IMR-90 (cell line): ENCODE measurements around the gene PLPP4. TPM values are rescaled to one million over a fixed set of nuclear protein-coding genes. Genes with fewer than 3 reads are reported as not detected.

Experiments
- ATAC-seq: fragments of 200-7000 bp; cut with Tn5 transposase; 2 replicates; pipeline ENCODE4 v1.9.1; 2020; ENCODE audit warnings: low read depth, mild to moderate bottlenecking, moderate library complexity
- BruUV-seq: library from RNA; stranded (reverse); fragments of 400-500 nt; replicated peaks from 2 replicates; lab custom pipeline; 2021; lab: Mats Ljungman, UMichigan
- CTCF ChIA-PET: fragments of 300-600 bp; formaldehyde crosslinking; extraction: SDS; loops from one replicate; lab custom pipeline; 2021; ENCODE audit warnings: antibody characterized with exemption; lab: Yijun Ruan, JAX
- POLR2A ChIA-PET: fragments of 300-600 bp; sonication (Branson Sonifier 250); formaldehyde crosslinking; loops from one replicate; lab custom pipeline; 2022; ENCODE audit warnings: antibody characterized with exemption; ENCODE audit not compliant: unreplicated experiment; lab: Charles Lee
- DNase-seq: peaks from one replicate; pipeline ENCODE4 v3.0.0; 2013
- H2AFZ ChIP-seq: replicated peaks from 2 replicates; pipeline ENCODE3; 2013; ENCODE audit warnings: low read length, mild to moderate bottlenecking; ENCODE audit not compliant: poor library complexity
- H2AK5ac ChIP-seq: 2 replicates; pipeline ENCODE4 v1.6.1; 2013; ENCODE audit warnings: low read depth, low read length, inconsistent platforms
- H2AK9ac ChIP-seq: replicated peaks from 2 replicates; pipeline ENCODE3; 2013; ENCODE audit warnings: mild to moderate bottlenecking, low read depth, low read length, moderate library complexity; ENCODE audit not compliant: poor library complexity
- H2BK120ac ChIP-seq: 2 replicates; pipeline ENCODE4 v1.6.1; 2013; ENCODE audit warnings: low read depth, low read length, inconsistent platforms
- H2BK15ac ChIP-seq: 3 replicates; pipeline ENCODE4 v1.6.1; 2013; ENCODE audit warnings: low read depth, low read length, inconsistent platforms
- H2BK20ac ChIP-seq: 2 replicates; pipeline ENCODE4 v1.6.1; 2013; ENCODE audit warnings: low read depth, mild to moderate bottlenecking, inconsistent platforms, low read length, moderate library complexity
- H2BK5ac ChIP-seq: 2 replicates; pipeline ENCODE4 v1.6.1; 2013; ENCODE audit warnings: mild to moderate bottlenecking, low read depth, low read length, inconsistent platforms; ENCODE audit not compliant: poor library complexity, severe bottlenecking
- H3K14ac ChIP-seq: replicated peaks from 2 replicates; pipeline ENCODE4 v1.6.1; 2013; ENCODE audit warnings: low read depth, low read length, inconsistent platforms
- H3K18ac ChIP-seq: 2 replicates; pipeline ENCODE4 v1.6.1; 2013; ENCODE audit warnings: low read depth, low read length, control low read depth
- H3K23ac ChIP-seq: 2 replicates; pipeline ENCODE4 v1.6.1; 2013; ENCODE audit warnings: low read depth, low read length, inconsistent platforms
- H3K27ac ChIP-seq: 2 replicates; pipeline ENCODE4 v1.5.1; 2013; ENCODE audit warnings: mild to moderate bottlenecking, control low read depth, low read length; ENCODE audit not compliant: insufficient read depth
- H3K27me3 ChIP-seq: 2 replicates; pipeline ENCODE4 v1.6.1; 2013; ENCODE audit warnings: low read length; ENCODE audit not compliant: control insufficient read depth, insufficient read depth
- H3K36me3 ChIP-seq: 2 replicates; pipeline ENCODE4 v1.6.1; 2013; ENCODE audit warnings: low read length, mixed read lengths; ENCODE audit not compliant: control insufficient read depth, insufficient read depth
- H3K4ac ChIP-seq: 2 replicates; pipeline ENCODE4 v1.6.1; 2013; ENCODE audit warnings: low read depth, low read length, inconsistent platforms
- H3K4me1 ChIP-seq: 2 replicates; pipeline ENCODE4 v1.6.1; 2013; ENCODE audit warnings: low read length, mixed read lengths; ENCODE audit not compliant: control insufficient read depth, insufficient read depth
- H3K4me2 ChIP-seq: 2 replicates; pipeline ENCODE4 v1.6.1; 2013; ENCODE audit warnings: low read depth, mild to moderate bottlenecking, control low read depth, low read length, moderate library complexity
- H3K4me3 ChIP-seq: 2 replicates; pipeline ENCODE4 v1.5.1; 2013; ENCODE audit warnings: low read depth, mild to moderate bottlenecking, control low read depth, low read length, moderate library complexity; ENCODE audit not compliant: insufficient read depth
- H3K56ac ChIP-seq: 2 replicates; pipeline ENCODE4 v1.6.1; 2013; ENCODE audit warnings: low read length, inconsistent platforms; ENCODE audit not compliant: insufficient read depth; ENCODE audit errors: extremely low read depth
- H3K79me1 ChIP-seq, 2 experiments: 2 replicates each; pipeline ENCODE4 v1.6.1; 2013; ENCODE audit warnings: low read length in 2 of 2, inconsistent platforms in 1 of 2, low read depth in 1 of 2
- H3K9ac ChIP-seq: 2 replicates; pipeline ENCODE4 v1.6.1; 2013; ENCODE audit warnings: low read depth, low read length, control low read depth
- H3K9me1 ChIP-seq: 2 replicates; pipeline ENCODE4 v1.6.1; 2013; ENCODE audit warnings: low read length, inconsistent platforms; ENCODE audit not compliant: insufficient read depth
- H3K9me3 ChIP-seq: 2 replicates; pipeline ENCODE4 v1.6.1; 2013; ENCODE audit warnings: low read length; ENCODE audit not compliant: control insufficient read depth, insufficient read depth
- H4K20me1 ChIP-seq: 2 replicates; pipeline ENCODE4 v1.6.1; 2013; ENCODE audit warnings: low read length, inconsistent platforms; ENCODE audit not compliant: insufficient read depth
- H4K5ac ChIP-seq: 2 replicates; pipeline ENCODE4 v1.6.1; 2013; ENCODE audit warnings: mild to moderate bottlenecking, low read depth, low read length, control low read depth
- H4K8ac ChIP-seq, 2 experiments: 2 replicates each; pipeline ENCODE4 v1.6.1; 2013; ENCODE audit warnings: low read depth in 2 of 2, low read length in 2 of 2, control low read depth in 1 of 2, inconsistent platforms in 1 of 2
- H4K91ac ChIP-seq: 2 replicates; pipeline ENCODE4 v1.6.1; 2013; ENCODE audit warnings: low read depth, low read length, inconsistent platforms; ENCODE audit not compliant: insufficient read depth
- BHLHE40 ChIP-seq: fragments of 150-350 bp; IDR thresholded peaks from 2 replicates; pipeline ENCODE4 v1.6.1; 2016; ENCODE audit warnings: mild to moderate bottlenecking, low read depth, low read length
- CEBPB ChIP-seq: IDR thresholded peaks from 2 replicates; pipeline ENCODE4 v1.6.1; 2012; ENCODE audit warnings: low read depth, low read length, improper control_type of control experiment
- MAFK ChIP-seq: IDR thresholded peaks from 2 replicates; pipeline ENCODE4 v1.6.1; 2012; ENCODE audit warnings: low read depth, low read length, improper control_type of control experiment
- MXI1 ChIP-seq: IDR thresholded peaks from 2 replicates; pipeline ENCODE4 v1.6.1; 2012; ENCODE audit warnings: low read depth, mild to moderate bottlenecking, low read length, moderate library complexity, borderline replicate concordance
- NFE2L2 ChIP-seq: fragments of 150-350 bp; IDR thresholded peaks from 2 replicates; pipeline ENCODE4 v1.6.1; 2016; ENCODE audit warnings: low read depth, mild to moderate bottlenecking, low read length
- POLR2A ChIP-seq: IDR thresholded peaks from 2 replicates; pipeline ENCODE4 v1.6.1; 2012; ENCODE audit warnings: mild to moderate bottlenecking, low read depth, low read length
- RAD21 ChIP-seq: IDR thresholded peaks from 2 replicates; pipeline ENCODE4 v1.6.1; 2012; ENCODE audit warnings: low read length, improper control_type of control experiment
- RCOR1 ChIP-seq: IDR thresholded peaks from 2 replicates; pipeline ENCODE4 v1.6.1; 2012; ENCODE audit warnings: mild to moderate bottlenecking, low read length, improper control_type of control experiment; ENCODE audit not compliant: insufficient replicate concordance
- SMC3 ChIP-seq: fragments of 150-350 bp; IDR thresholded peaks from 2 replicates; pipeline ENCODE4 v1.6.1; 2016; ENCODE audit warnings: low read depth, mild to moderate bottlenecking, antibody characterized with exemption, low read length, moderate library complexity
- WGBS, 2 experiments: methylation state at CpG; one replicate each; pipeline versions ENCODE4 v1.1.5 to v1.1.7; 2013; ENCODE audit warnings: missing lambda C conversion rate in 2 of 2; ENCODE audit not compliant: insufficient read length in 1 of 2; ENCODE audit errors: extremely low coverage in 2 of 2; 5-methylcytosine and 5-hydroxymethylcytosine counted together
- dilution Hi-C: fragments of 300-500 bp; cut with HindIII; formaldehyde crosslinking; loops from one replicate; pipeline ENCODE4 v1.14.3; 2018; ENCODE audit warnings: low sequenced_read_pairs; ENCODE audit not compliant: unreplicated experiment
- in situ Hi-C: fragments of 300-500 bp; cut with MboI; formaldehyde crosslinking; loops from 3 replicates; pipeline ENCODE4 v1.14.3; 2019; ENCODE audit warnings: low sequenced_read_pairs, inconsistent platforms, mixed read lengths
- intact Hi-C: fragments of 100-400 bp; cut with micrococcal nuclease; formaldehyde crosslinking; loops from 2 replicates; pipeline ENCODE4 v1.10.0; 2022
- polyA plus RNA-seq, 3 experiments: library from polyadenylated mRNA; depleted of rRNA; stranded (reverse); fragments of >200 nt; gene quantifications; 2 replicates each; pipeline ENCODE4 v1.2.3, GENCODE V29; 2012; ENCODE audit warnings: low replicate concordance in 1 of 3
- total RNA-seq: library from RNA; depleted of rRNA; stranded (reverse); fragments of >200 nt; gene quantifications from 2 replicates; pipeline ENCODE4 v1.2.3, GENCODE V29; 2012
- TF ChIP-seq, protein P1 (sequence below): fragments of 150-350 bp; IDR thresholded peaks from 2 replicates; pipeline ENCODE4 v1.6.1; 2017; ENCODE audit warnings: mild to moderate bottlenecking, antibody characterized with exemption, low read length, low read depth
- TF ChIP-seq, protein P2 (sequence below): conservative IDR thresholded peaks from 2 replicates; pipeline ENCODE4 v1.5.1; 2012; ENCODE audit warnings: mild to moderate bottlenecking, low read depth, low read length, improper control_type of control experiment
- TF ChIP-seq, protein P3 (sequence below): fragments of 150-350 bp; IDR thresholded peaks from 2 replicates; pipeline ENCODE4 v1.6.1; 2016; ENCODE audit warnings: low read depth, mild to moderate bottlenecking, low read length, moderate library complexity, borderline replicate concordance

The PLPP4 gene
- total and polyA plus RNA-seq, 2 of the 4 experiments (the other 2 are of a cell fraction), result 0.18 to 0.60 TPM

DNA sequence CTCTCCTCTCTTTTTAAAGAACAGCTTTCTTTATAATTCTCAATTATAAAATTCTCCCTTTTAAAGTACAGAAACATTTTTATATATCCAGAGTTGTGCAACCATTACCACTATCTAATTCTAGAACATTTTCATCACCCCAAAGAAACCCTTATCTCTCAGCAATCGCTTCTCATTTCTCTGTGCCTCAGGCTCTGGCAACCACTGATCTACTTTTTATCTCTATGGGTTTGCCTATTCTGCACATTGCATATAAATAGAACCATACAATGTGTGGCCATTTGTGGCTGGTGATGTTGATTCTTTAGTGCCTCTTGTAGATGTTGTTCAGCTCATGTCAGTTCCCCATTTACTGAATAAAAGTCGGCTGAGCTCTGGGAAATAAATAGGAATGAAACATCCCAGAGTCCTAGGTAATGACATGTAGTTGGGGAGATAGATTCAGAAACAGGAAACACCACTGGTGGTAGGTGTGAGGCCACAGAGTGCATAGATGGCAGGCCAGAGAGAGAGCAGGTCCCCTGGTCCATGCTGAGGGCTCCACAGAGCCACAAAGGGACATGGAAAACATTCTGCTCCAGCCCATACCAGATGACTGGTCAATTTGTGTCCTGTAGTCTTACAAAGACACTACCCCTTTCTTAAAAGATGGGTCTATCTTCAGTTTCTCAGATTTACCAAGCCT lies 126.5 kb downstream of the PLPP4 start:
- no peak overlapping the region for H3K56ac ChIP-seq
- no peak overlapping the region for H3K14ac ChIP-seq
- H3K27me3 ChIP-seq, result no peaks in the 10 kb centered on the region
- H3K79me1 ChIP-seq, result no peaks in the 10 kb centered on the region
- H2AFZ ChIP-seq, result no peak overlapping the region
- in situ Hi-C loops (no loop called here), intact Hi-C loops (no loop called here), dilution Hi-C loops (no loop called here)
- H2BK15ac ChIP-seq, result no peak overlapping the region
- no peak overlapping the region for H2BK5ac ChIP-seq
- WGBS, 2 experiments, result 17% methylated on average over 1 of the region's 2 CpGs; no CpG with 5 or more reads in 1 of the 2 experiments
- H3K27ac ChIP-seq, result no peak overlapping the region
- ChIA-PET CTCF (no interaction called here), POLR2A (no interaction called here)
- DNase-seq (no peak), ATAC-seq (no peak)
- no peak overlapping the region for H3K4ac ChIP-seq
- no peak overlapping the region for H3K4me3 ChIP-seq
- H2AK9ac ChIP-seq, result no peak overlapping the region
- TF ChIP-seq RCOR1, result no peak
- TF ChIP-seq MXI1, result no peak
- TF ChIP-seq, protein P1, sequence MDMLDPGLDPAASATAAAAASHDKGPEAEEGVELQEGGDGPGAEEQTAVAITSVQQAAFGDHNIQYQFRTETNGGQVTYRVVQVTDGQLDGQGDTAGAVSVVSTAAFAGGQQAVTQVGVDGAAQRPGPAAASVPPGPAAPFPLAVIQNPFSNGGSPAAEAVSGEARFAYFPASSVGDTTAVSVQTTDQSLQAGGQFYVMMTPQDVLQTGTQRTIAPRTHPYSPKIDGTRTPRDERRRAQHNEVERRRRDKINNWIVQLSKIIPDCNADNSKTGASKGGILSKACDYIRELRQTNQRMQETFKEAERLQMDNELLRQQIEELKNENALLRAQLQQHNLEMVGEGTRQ, result no peak
- no peak for TF ChIP-seq NFE2L2
- TF ChIP-seq CEBPB, result no peak
- TF ChIP-seq SMC3, result no peak
- TF ChIP-seq, protein P2, sequence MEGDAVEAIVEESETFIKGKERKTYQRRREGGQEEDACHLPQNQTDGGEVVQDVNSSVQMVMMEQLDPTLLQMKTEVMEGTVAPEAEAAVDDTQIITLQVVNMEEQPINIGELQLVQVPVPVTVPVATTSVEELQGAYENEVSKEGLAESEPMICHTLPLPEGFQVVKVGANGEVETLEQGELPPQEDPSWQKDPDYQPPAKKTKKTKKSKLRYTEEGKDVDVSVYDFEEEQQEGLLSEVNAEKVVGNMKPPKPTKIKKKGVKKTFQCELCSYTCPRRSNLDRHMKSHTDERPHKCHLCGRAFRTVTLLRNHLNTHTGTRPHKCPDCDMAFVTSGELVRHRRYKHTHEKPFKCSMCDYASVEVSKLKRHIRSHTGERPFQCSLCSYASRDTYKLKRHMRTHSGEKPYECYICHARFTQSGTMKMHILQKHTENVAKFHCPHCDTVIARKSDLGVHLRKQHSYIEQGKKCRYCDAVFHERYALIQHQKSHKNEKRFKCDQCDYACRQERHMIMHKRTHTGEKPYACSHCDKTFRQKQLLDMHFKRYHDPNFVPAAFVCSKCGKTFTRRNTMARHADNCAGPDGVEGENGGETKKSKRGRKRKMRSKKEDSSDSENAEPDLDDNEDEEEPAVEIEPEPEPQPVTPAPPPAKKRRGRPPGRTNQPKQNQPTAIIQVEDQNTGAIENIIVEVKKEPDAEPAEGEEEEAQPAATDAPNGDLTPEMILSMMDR, result no peak
- no peak for TF ChIP-seq MAFK
- no peak for TF ChIP-seq RAD21
- no peak for TF ChIP-seq BHLHE40
- TF ChIP-seq POLR2A, result no peak
- TF ChIP-seq, protein P3, sequence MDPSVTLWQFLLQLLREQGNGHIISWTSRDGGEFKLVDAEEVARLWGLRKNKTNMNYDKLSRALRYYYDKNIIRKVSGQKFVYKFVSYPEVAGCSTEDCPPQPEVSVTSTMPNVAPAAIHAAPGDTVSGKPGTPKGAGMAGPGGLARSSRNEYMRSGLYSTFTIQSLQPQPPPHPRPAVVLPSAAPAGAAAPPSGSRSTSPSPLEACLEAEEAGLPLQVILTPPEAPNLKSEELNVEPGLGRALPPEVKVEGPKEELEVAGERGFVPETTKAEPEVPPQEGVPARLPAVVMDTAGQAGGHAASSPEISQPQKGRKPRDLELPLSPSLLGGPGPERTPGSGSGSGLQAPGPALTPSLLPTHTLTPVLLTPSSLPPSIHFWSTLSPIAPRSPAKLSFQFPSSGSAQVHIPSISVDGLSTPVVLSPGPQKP, result no peak
- H4K20me1 ChIP-seq, result no peaks in the 10 kb centered on the region
- H3K36me3 ChIP-seq, result no peaks in the 10 kb centered on the region
- no peaks in the 10 kb centered on the region for H3K9me1 ChIP-seq
- H3K9me3 ChIP-seq, result peaks cover 24% of the 10 kb centered on the region
- BruUV-seq, result no TSS peak
- H3K4me2 ChIP-seq, result no peak overlapping the region
- no peaks in the 10 kb centered on the region for H3K4me1 ChIP-seq
- H2AK5ac ChIP-seq, result no peak overlapping the region
- no peak overlapping the region for H4K5ac ChIP-seq
- no peak overlapping the region for H4K8ac ChIP-seq
- H4K91ac ChIP-seq, result no peak overlapping the region
- no peak overlapping the region for H3K9ac ChIP-seq
- no peak overlapping the region for H2BK120ac ChIP-seq
- H3K18ac ChIP-seq, result no peak overlapping the region
- no peak overlapping the region for H3K23ac ChIP-seq
- no peak overlapping the region for H2BK20ac ChIP-seq
